K562 (cell line): Measurements from ENCODE around the gene KCTD3. TPM values are rescaled to one million over a fixed set of nuclear protein-coding genes. Genes with fewer than 3 reads are reported as not detected.

Experiments
- IRF9 ChIP-seq: fragments of 450-650 bp; IDR thresholded peaks from 2 replicates; pipeline ENCODE4 v1.6.1; 2016; ENCODE audit warnings: missing biosample characterization, missing genetic modification characterization
- MAZ ChIP-seq, 2 experiments: fragments of 450-650 bp in 1 of 2; sonication (generic) in 1 of 2; formaldehyde crosslinking; IDR thresholded peaks in 1 of 2; conservative IDR thresholded peaks in 1 of 2; 2 replicates each; pipeline versions ENCODE4 v1.4.0 to v1.5.0; 2020; ENCODE audit warnings: mild to moderate bottlenecking in 1 of 2, missing genetic modification reagents in 1 of 2
- PRDM10 ChIP-seq: fragments of 450-650 bp; IDR thresholded peaks from 2 replicates; pipeline ENCODE4 v1.6.1; 2018; ENCODE audit not compliant: partially characterized antibody
- SMARCB1 ChIP-seq: IDR thresholded peaks from 2 replicates; pipeline ENCODE4 v1.6.1; 2011; ENCODE audit warnings: improper control_type of control experiment, low read depth; ENCODE audit not compliant: insufficient read length
- SMARCC2 ChIP-seq: fragments of 450-650 bp; IDR thresholded peaks from 2 replicates; pipeline ENCODE4 v1.6.1; 2017; ENCODE audit warnings: antibody characterized with exemption, moderate library complexity, mild to moderate bottlenecking, low read depth
- YY1 ChIP-seq, 3 experiments: IDR thresholded peaks; 2 replicates each; pipeline ENCODE4 v1.6.1; 2011; ENCODE audit warnings: low read length in 2 of 3, mild to moderate bottlenecking in 2 of 3, moderate library complexity in 2 of 3, borderline replicate concordance in 1 of 3, control low read depth in 1 of 3, low read depth in 1 of 3; ENCODE audit not compliant: insufficient read depth in 3 of 3, insufficient replicate concordance in 2 of 3, control insufficient read depth in 1 of 3, insufficient read length in 1 of 3; ENCODE audit errors: extremely low read depth in 1 of 3
- polyA plus RNA-seq, 8 experiments: library from polyadenylated mRNA; depleted of rRNA in 4 of 8; stranded (reverse) in 5 of 8; unstranded in 3 of 8; fragments of >200 nt; fragmentation: Nextera tagmentation in 2 of 8; fragmentation: Illumina TruSeq in 1 of 8; extraction: Ambion mirVana in 2 of 8; extraction: Trizol in 1 of 8; gene quantifications; 2 replicates each; pipeline versions ENCODE4 v1.2.1 to v1.2.3, GENCODE V29; 2011 to 2014; ENCODE audit warnings: inconsistent platforms in 1 of 8, missing spikeins in 1 of 8
- total RNA-seq, 7 experiments: library from RNA; depleted of rRNA in 6 of 7; stranded (reverse); fragments of >200 nt in 6 of 7; fragmentation: Illumina TruSeq in 2 of 7; extraction: Trizol in 2 of 7; gene quantifications; 2 replicates each; pipeline versions ENCODE4 v1.2.1 to v1.2.3, GENCODE V29; 2011 to 2021; ENCODE audit warnings: low replicate concordance in 1 of 7

Gene KCTD3
- total and polyA plus RNA-seq, 9 of the 15 experiments (the other 6 are each of a cell fraction or from before 2014, with no cell fraction given): 12.8 to 77.1 (median 44.3) TPM

- TF ChIP-seq PRDM10 (peak; percentile 75), IRF9 (tag) (0 out of 2 replicates have a peak, but pooled peaks have one; percentile 22), SMARCC2 (0 out of 2 replicates have a peak, but pooled peaks have one; percentile 17), YY1 (IDR thresholded peaks at IDR 0.05; ENCODE audit: borderline replicate concordance in 1 of 3, control insufficient read depth in 1 of 3, extremely low read depth in 1 of 3, insufficient read depth in 3 of 3, insufficient read length in 1 of 3, insufficient replicate concordance in 2 of 3, low read depth in 1 of 3, low read length in 2 of 3) (peak in 1 of 3 experiments; percentile 37), MAZ (CRISPR knock-in tag; conservative IDR thresholded peaks at IDR 0.05 in 1 of 2, IDR thresholded peaks at IDR 0.05 in 1 of 2) (peak in 1 of 2 experiments; percentile 75; a peak in 2 of 4 replicates), SMARCB1 (peak; percentile 53)
- TF ChIP-seq, all 486 proteins: peak for 71
These were observed 591 bp downstream of the KCTD3 start (continued) for GRCh38 chr1:215567491-215568298.
